OCI-LY1 (cell line): ENCODE data around the gene STK24.

Experiments
- H2AFZ ChIP-seq: fragments of 200-600 bp; sonication (generic), shearing (Covaris generic); 2 replicates; pipeline ENCODE4 v1.6.0; 2014; ENCODE audit warnings: antibody characterized with exemption, mild to moderate bottlenecking, low read length
- H3F3A ChIP-seq: fragments of 200-600 bp; sonication (generic), shearing (Covaris generic); 2 replicates; pipeline ENCODE4 v1.6.0; 2014; ENCODE audit warnings: mild to moderate bottlenecking, antibody characterized with exemption, low read length, moderate library complexity; ENCODE audit not compliant: insufficient read depth
- H3K27ac ChIP-seq: fragments of 200-600 bp; sonication (generic); 2 replicates; pipeline ENCODE4 v1.5.1; 2014; ENCODE audit warnings: low read length, mixed run types, mild to moderate bottlenecking, low read depth; ENCODE audit not compliant: poor library complexity, severe bottlenecking
- H3K27me3 ChIP-seq: fragments of 200-600 bp; sonication (generic); 2 replicates; pipeline ENCODE4 v1.6.0; 2014; ENCODE audit warnings: antibody characterized with exemption, mild to moderate bottlenecking, low read length, moderate library complexity; ENCODE audit not compliant: insufficient read depth
- H3K36me3 ChIP-seq: fragments of 200-600 bp; sonication (generic); 2 replicates; pipeline ENCODE4 v1.6.1; 2014; ENCODE audit warnings: mild to moderate bottlenecking, antibody characterized with exemption, low read length, moderate library complexity, mixed read lengths; ENCODE audit not compliant: insufficient read depth
- H3K4me1 ChIP-seq: fragments of 200-600 bp; sonication (generic); 2 replicates; pipeline ENCODE4 v1.5.1; 2014; ENCODE audit warnings: mild to moderate bottlenecking, low read length, moderate library complexity; ENCODE audit not compliant: insufficient read depth, severe bottlenecking
- H3K4me2 ChIP-seq: fragments of 200-600 bp; sonication (generic), shearing (Covaris generic); 2 replicates; pipeline ENCODE4 v1.6.1; 2014; ENCODE audit warnings: low read length
- H3K4me3 ChIP-seq: fragments of 200-600 bp; sonication (generic); 2 replicates; pipeline ENCODE4 v1.5.1; 2014; ENCODE audit warnings: low read length, low read depth, mild to moderate bottlenecking, mixed read lengths; ENCODE audit not compliant: poor library complexity, severe bottlenecking
- H3K79me2 ChIP-seq: fragments of 200-600 bp; shearing (Covaris generic); 2 replicates; pipeline ENCODE4 v1.6.1; 2016; ENCODE audit warnings: mixed run types, low read length, mixed read lengths; ENCODE audit not compliant: insufficient read depth
- H3K9ac ChIP-seq: fragments of 200-600 bp; sonication (generic), shearing (Covaris generic); 2 replicates; pipeline ENCODE4 v1.6.1; 2014; ENCODE audit warnings: mild to moderate bottlenecking, low read length, mixed read lengths
- H3K9me2 ChIP-seq: fragments of 200-600 bp; sonication (generic), shearing (Covaris generic); 2 replicates; pipeline ENCODE4 v1.6.1; 2014; ENCODE audit warnings: low read depth, mild to moderate bottlenecking, low read length, mixed read lengths
- H3K9me3 ChIP-seq: fragments of 200-600 bp; shearing (Covaris generic); 2 replicates; pipeline ENCODE4 v1.6.1; 2014; ENCODE audit warnings: low read length, mixed read lengths
- H4K20me1 ChIP-seq: fragments of 200-600 bp; sonication (generic), shearing (Covaris generic); 2 replicates; pipeline ENCODE4 v1.6.0; 2016; ENCODE audit warnings: mild to moderate bottlenecking, low read length; ENCODE audit not compliant: insufficient read depth
- CTCF ChIP-seq: fragments of 200-600 bp; sonication (generic), shearing (Covaris generic); IDR thresholded peaks from 2 replicates; pipeline ENCODE4 v1.5.1; 2017; ENCODE audit warnings: mild to moderate bottlenecking, antibody characterized with exemption, low read length, moderate library complexity, mixed read lengths
- EZH2 ChIP-seq: fragments of 200-600 bp; sonication (generic), shearing (Covaris generic); IDR thresholded peaks from 2 replicates; pipeline ENCODE4 v1.8.0; 2017; ENCODE audit warnings: borderline replicate concordance, mixed run types, mild to moderate bottlenecking, antibody characterized with exemption, low read length, moderate library complexity, mixed read lengths

Gene STK24

DNA sequence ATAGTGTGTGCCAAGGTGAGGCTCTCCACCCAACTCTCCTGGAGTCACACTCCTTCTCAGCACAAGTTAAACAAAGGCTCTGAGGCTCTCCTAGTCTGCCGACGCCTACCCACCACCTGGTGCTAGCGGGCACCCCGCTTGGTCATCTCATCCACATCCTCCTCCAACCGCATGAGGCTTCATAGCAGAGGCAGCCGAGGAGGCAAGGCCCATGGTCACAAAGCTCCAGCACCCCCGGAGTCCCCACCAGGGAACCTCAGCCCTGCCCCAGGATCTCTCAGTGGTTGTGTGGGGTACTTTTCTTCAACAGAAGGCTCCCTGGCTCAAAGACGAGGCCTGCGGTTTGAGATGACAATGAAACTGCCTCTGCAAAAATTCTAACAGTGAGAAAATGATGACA lies 43.0 kb downstream of the STK24 start:
- peaks cover 79% of the 10 kb centered on the region for H3K79me2 ChIP-seq

DNA sequence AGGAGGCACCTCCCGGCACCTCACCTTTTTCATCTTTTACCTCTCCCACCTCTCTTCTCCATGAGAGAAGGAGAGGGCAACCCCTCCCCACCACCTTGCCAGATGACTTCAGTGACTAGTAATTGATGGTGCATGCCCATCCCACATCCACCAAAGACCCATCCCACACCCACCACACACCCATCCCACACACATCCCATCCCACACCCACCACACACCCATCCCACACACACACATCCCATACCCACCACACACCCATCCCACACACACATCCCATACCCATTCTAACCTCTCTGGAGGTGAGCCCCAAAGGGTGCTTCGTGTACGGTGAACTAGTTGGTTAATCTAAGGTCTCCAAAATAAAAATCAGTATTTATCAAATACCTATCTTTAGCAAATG lies 44.7 kb downstream of the STK24 start:
- Histone ChIP-seq H3K79me2 (peaks cover 73% of the 10 kb centered on the region), H2AFZ (no peak overlapping the region), H3K9ac (no peak overlapping the region), H3K4me2 (no peak overlapping the region), H3K4me1 (peaks cover 5% of the 10 kb centered on the region), H3F3A (no peaks in the 10 kb centered on the region), H3K9me2 (no peaks in the 10 kb centered on the region), H3K9me3 (no peaks in the 10 kb centered on the region), H4K20me1 (no peaks in the 10 kb centered on the region), H3K36me3 (no peaks in the 10 kb centered on the region), H3K27ac (no peak overlapping the region), H3K4me3 (no peak overlapping the region), H3K27me3 (no peaks in the 10 kb centered on the region)
- no peak for TF ChIP-seq EZH2
- TF ChIP-seq CTCF: no peak

More for the DNA sequence above, 43.0 kb downstream of the STK24 start:
- Histone ChIP-seq H3K4me1 (peaks cover 21% of the 10 kb centered on the region), H3K36me3 (no peaks in the 10 kb centered on the region), H3K4me2 (no peak overlapping the region), H3K27me3 (no peaks in the 10 kb centered on the region), H4K20me1 (no peaks in the 10 kb centered on the region), H3K9ac (no peak overlapping the region), H3F3A (no peaks in the 10 kb centered on the region), H2AFZ (no peak overlapping the region), H3K9me2 (no peaks in the 10 kb centered on the region), H3K9me3 (no peaks in the 10 kb centered on the region), H3K4me3 (no peak overlapping the region), H3K27ac (no peak overlapping the region)
- TF ChIP-seq EZH2 (no peak), CTCF (no peak)

GRCh38 chr13:98530217-98530616 lies 46.7 kb downstream of the STK24 start:
- Histone ChIP-seq H3K4me1 (no peaks in the 10 kb centered on the region), H3K4me3 (no peak overlapping the region), H3K9ac (no peak overlapping the region), H3K36me3 (no peaks in the 10 kb centered on the region), H4K20me1 (no peaks in the 10 kb centered on the region), H3K27me3 (no peaks in the 10 kb centered on the region), H3K9me2 (no peaks in the 10 kb centered on the region), H3K4me2 (no peak overlapping the region), H3K79me2 (peaks cover 61% of the 10 kb centered on the region), H3F3A (no peaks in the 10 kb centered on the region), H2AFZ (no peak overlapping the region), H3K27ac (no peak overlapping the region), H3K9me3 (no peaks in the 10 kb centered on the region)
- TF ChIP-seq CTCF (no peak), EZH2 (no peak)
